HEK293T (cell line): ENCODE results near the gene SLX4IP.

ENCODE experiments used
- CTCF ChIA-PET: fragments of 350-600 bp; formaldehyde crosslinking; extraction: SDS; loops from one replicate; lab custom pipeline; 2021; ENCODE audit warnings: antibody characterized with exemption, inconsistent platforms; lab: Yijun Ruan, JAX
- POLR2A ChIA-PET: fragments of 350-600 bp; formaldehyde crosslinking; extraction: SDS; loops from one replicate; lab custom pipeline; 2020; ENCODE audit warnings: antibody characterized with exemption, inconsistent platforms; lab: Yijun Ruan, JAX
- DNase-seq: peaks from one replicate; pipeline ENCODE4 v3.0.0; 2012; ENCODE audit warnings: mixed read lengths; ENCODE audit errors: extremely low spot score
- ARNT ChIP-seq: fragments of 450-650 bp; IDR thresholded peaks from 2 replicates; pipeline ENCODE4 v1.6.1; 2017; ENCODE audit warnings: mild to moderate bottlenecking
- BHLHE40 ChIP-seq: fragments of 450-650 bp; IDR thresholded peaks from 2 replicates; pipeline ENCODE4 v1.6.1; 2016; ENCODE audit warnings: mild to moderate bottlenecking, moderate library complexity, borderline replicate concordance
- CTBP1 ChIP-seq: fragments of 450-650 bp; IDR thresholded peaks from 2 replicates; pipeline ENCODE4 v1.6.1; 2016; ENCODE audit warnings: borderline replicate concordance
- ELF4 ChIP-seq: fragments of 450-650 bp; IDR thresholded peaks from 2 replicates; pipeline ENCODE4 v1.6.1; 2017; ENCODE audit warnings: antibody characterized with exemption
- FOXA1 ChIP-seq: fragments of 450-650 bp; IDR thresholded peaks from 2 replicates; pipeline ENCODE4 v1.6.1; 2016; ENCODE audit warnings: mild to moderate bottlenecking
- FOXK2 ChIP-seq: fragments of 450-650 bp; IDR thresholded peaks from 2 replicates; pipeline ENCODE4 v1.6.1; 2016; ENCODE audit warnings: mild to moderate bottlenecking
- FOXM1 ChIP-seq: fragments of 450-650 bp; IDR thresholded peaks from 2 replicates; pipeline ENCODE4 v1.6.1; 2017; ENCODE audit warnings: mild to moderate bottlenecking, borderline replicate concordance
- HDGF ChIP-seq: fragments of 450-650 bp; IDR thresholded peaks from 2 replicates; pipeline ENCODE4 v1.6.1; 2017; ENCODE audit warnings: antibody characterized with exemption, borderline replicate concordance
- L3MBTL2 ChIP-seq: fragments of 450-650 bp; conservative IDR thresholded peaks from 2 replicates; pipeline ENCODE4 v1.6.1; 2016; ENCODE audit warnings: mild to moderate bottlenecking
- LEF1 ChIP-seq: fragments of 450-650 bp; IDR thresholded peaks from 2 replicates; pipeline ENCODE4 v1.6.1; 2017; ENCODE audit warnings: mild to moderate bottlenecking, borderline replicate concordance
- NFRKB ChIP-seq: fragments of 450-650 bp; IDR thresholded peaks from 2 replicates; pipeline ENCODE4 v1.6.1; 2016; ENCODE audit warnings: mild to moderate bottlenecking, moderate library complexity
- PKNOX1 ChIP-seq: fragments of 450-650 bp; IDR thresholded peaks from 2 replicates; pipeline ENCODE4 v1.6.1; 2016
- SP1 ChIP-seq: fragments of 450-650 bp; IDR thresholded peaks from 2 replicates; pipeline ENCODE4 v1.6.1; 2017
- SUZ12 ChIP-seq: fragments of 450-650 bp; IDR thresholded peaks from 2 replicates; pipeline ENCODE4 v1.6.1; 2016; ENCODE audit warnings: mild to moderate bottlenecking
- TARDBP ChIP-seq: fragments of 450-650 bp; IDR thresholded peaks from 2 replicates; pipeline ENCODE4 v1.6.1; 2016
- ZNF384 ChIP-seq: fragments of 450-650 bp; IDR thresholded peaks from 2 replicates; pipeline ENCODE4 v1.6.1; 2016

Gene SLX4IP

GRCh38 chr20:10483691-10484090 is 48.6 kb downstream of the SLX4IP start:
- ChIA-PET POLR2A (no interaction called here), CTCF (no interaction called here)
- TF ChIP-seq LEF1, result no peak
- TF ChIP-seq BHLHE40, result no peak
- TF ChIP-seq FOXA1, result no peak
- no peak for TF ChIP-seq ARNT
- TF ChIP-seq FOXK2, result no peak
- TF ChIP-seq SUZ12, result no peak
- TF ChIP-seq HDGF, result no peak
- no peak for TF ChIP-seq PKNOX1
- TF ChIP-seq FOXM1, result no peak
- no peak for TF ChIP-seq ELF4
- TF ChIP-seq TARDBP, result no peak
- no peak for TF ChIP-seq NFRKB
- TF ChIP-seq ZNF384, result no peak
- no peak for TF ChIP-seq SP1
- TF ChIP-seq L3MBTL2, result no peak
- TF ChIP-seq CTBP1, result no peak
- DNase-seq, result no peak

- POLR2A ChIA-PET, result no interaction called here
- CTCF ChIA-PET, result no interaction called here
- DNase-seq, result no peak
- TF ChIP-seq FOXK2 (no peak), TARDBP (no peak), PKNOX1 (no peak), LEF1 (no peak), HDGF (no peak), ZNF384 (no peak), SP1 (no peak), FOXM1 (no peak), BHLHE40 (no peak), ARNT (no peak), NFRKB (no peak), SUZ12 (no peak), ELF4 (no peak), CTBP1 (no peak), L3MBTL2 (no peak), FOXA1 (no peak)
Observed at GRCh38 chr20:10487142-10488136, 52.3 kb downstream of the SLX4IP start.

GRCh38 chr20:10488534-10488933 is 53.4 kb downstream of the SLX4IP start:
- TF ChIP-seq SP1 (no peak), ARNT (no peak), PKNOX1 (no peak), FOXA1 (no peak), HDGF (no peak), BHLHE40 (no peak), FOXK2 (no peak), CTBP1 (no peak), FOXM1 (no peak)
- ChIA-PET POLR2A (no interaction called here), CTCF (interaction anchor here (0.7 kb wide), 1 partner anchor 55 kb away, joined by 3 read pairs; no protein-coding TSS in a partner anchor)
- DNase-seq, result no peak

GRCh38 chr20:10489853-10490252 is 54.7 kb downstream of the SLX4IP start:
- CTCF ChIA-PET, result no interaction called here
- POLR2A ChIA-PET, result no interaction called here
- no peak for DNase-seq
- TF ChIP-seq NFRKB (no peak), TARDBP (no peak), SUZ12 (no peak), L3MBTL2 (no peak), HDGF (no peak), FOXM1 (no peak), PKNOX1 (no peak), ELF4 (no peak), FOXK2 (no peak), BHLHE40 (no peak), ZNF384 (no peak), FOXA1 (no peak), LEF1 (no peak), ARNT (no peak), CTBP1 (no peak), SP1 (no peak)

GRCh38 chr20:10490257-10490656 is 55.2 kb downstream of the SLX4IP start:
- ChIA-PET POLR2A (no interaction called here), CTCF (no interaction called here)
- no peak for DNase-seq
- TF ChIP-seq BHLHE40 (no peak), SUZ12 (no peak), ZNF384 (no peak), LEF1 (no peak)
